ENCODE data around the gene CYP51A1. TPM values are rescaled to one million over a fixed set of nuclear protein-coding genes. Genes with fewer than 3 reads are reported as not detected.

The CYP51A1 gene
- total RNA-seq, 2 donors from 2014 or later, result 23.0 to 31.2 TPM

DNA sequence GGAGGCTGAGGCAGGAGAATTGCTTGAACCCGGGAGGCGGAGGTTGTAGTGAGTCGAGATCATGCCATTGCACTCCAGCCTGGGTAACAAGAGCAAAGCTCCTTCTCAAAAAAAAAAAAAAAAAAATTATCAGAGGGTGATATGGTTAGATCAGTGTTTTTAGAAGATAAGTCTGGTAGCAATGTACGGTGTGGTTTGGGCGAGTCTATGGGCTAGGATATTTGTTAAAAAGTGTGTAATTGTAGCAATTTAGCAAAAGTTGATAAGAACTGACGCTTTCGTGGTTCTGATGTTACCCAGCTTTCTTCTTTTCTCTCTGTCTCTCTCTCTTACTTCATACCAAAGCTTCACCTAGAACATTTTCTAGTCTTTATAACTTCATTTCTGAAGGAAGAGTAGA is 6.9 kb upstream of the CYP51A1 start:
- Histone ChIP-seq H3K27me3 (no peaks in the 10 kb centered on the region), H3K36me3 (no peaks in the 10 kb centered on the region), H3K4me3 (no peak overlapping the region), H3K27ac (no peak overlapping the region), H3K9me3 (no peaks in the 10 kb centered on the region), H3K4me1 (no peaks in the 10 kb centered on the region)
- no peak for DNase-seq (ENCODE audit: low spot score)
- TF ChIP-seq, protein P1, sequence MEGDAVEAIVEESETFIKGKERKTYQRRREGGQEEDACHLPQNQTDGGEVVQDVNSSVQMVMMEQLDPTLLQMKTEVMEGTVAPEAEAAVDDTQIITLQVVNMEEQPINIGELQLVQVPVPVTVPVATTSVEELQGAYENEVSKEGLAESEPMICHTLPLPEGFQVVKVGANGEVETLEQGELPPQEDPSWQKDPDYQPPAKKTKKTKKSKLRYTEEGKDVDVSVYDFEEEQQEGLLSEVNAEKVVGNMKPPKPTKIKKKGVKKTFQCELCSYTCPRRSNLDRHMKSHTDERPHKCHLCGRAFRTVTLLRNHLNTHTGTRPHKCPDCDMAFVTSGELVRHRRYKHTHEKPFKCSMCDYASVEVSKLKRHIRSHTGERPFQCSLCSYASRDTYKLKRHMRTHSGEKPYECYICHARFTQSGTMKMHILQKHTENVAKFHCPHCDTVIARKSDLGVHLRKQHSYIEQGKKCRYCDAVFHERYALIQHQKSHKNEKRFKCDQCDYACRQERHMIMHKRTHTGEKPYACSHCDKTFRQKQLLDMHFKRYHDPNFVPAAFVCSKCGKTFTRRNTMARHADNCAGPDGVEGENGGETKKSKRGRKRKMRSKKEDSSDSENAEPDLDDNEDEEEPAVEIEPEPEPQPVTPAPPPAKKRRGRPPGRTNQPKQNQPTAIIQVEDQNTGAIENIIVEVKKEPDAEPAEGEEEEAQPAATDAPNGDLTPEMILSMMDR (IDR thresholded peaks at IDR 0.05), result no peak

DNA sequence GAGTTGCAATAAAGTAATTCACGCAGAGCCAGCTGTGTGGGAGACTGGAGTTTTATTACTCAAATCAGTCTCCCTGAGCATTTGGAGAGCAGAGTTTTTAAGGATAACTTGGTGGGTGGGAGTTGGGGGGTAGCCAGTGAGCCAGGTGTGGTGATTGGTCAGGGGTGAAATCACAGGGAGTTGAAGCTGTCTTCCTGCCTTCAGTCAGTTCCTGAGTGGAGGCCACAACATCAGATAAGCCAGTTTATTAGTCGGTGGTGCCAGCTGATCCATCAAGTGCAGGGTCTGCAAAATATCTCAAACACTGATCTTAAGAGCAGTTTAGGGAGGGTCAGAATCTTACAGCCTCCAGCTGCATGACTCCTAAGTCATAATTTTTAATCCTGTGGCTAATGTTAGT is 3.3 kb upstream of the CYP51A1 start:
- peaks cover 0 to 18% of the 10 kb centered on the region in 2 donors for H3K4me1 ChIP-seq
- TF ChIP-seq, protein P1 (IDR thresholded peaks at IDR 0.05), result no peak
- no peak overlapping the region for H3K27ac ChIP-seq
- no peaks in the 10 kb centered on the region for H3K27me3 ChIP-seq
- H3K4me3 ChIP-seq, result no peak overlapping the region
- no peaks in the 10 kb centered on the region for H3K9me3 ChIP-seq
- no peak for DNase-seq (ENCODE audit: low spot score)
- no peaks in the 10 kb centered on the region for H3K36me3 ChIP-seq

GRCh38 chr7:92135052-92135889 is 994 bp upstream of the CYP51A1 start:
- TF ChIP-seq, protein P1 (IDR thresholded peaks at IDR 0.05), result no peak

DNA sequence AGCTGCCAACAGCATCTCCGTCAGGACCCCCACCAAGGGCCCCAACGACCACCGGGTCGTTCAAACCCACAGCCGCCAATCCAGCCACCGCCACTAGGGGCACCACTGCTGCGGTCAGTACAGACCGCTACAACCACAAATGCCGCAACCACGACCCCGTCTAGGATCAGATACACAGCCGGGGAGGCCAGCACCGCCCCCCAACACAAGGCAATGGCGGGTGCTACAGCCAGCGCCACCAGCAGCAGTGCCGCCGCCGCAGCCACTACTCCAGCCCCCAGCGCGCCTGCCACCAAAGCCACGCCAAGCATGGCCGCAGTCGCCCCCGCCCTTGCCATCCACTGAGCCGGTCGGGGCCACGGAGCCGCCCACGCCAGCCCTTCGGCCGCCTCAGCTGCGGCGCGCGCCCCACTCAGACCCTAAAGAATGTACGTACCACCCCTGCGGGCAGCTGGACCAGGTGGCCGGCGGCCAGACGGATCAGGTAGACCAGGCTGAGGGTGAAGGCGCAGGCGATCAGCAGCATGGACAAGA is 473 bp downstream of the CYP51A1 start:
- DNase-seq (ENCODE audit: low spot score), result peak; percentile 77
- Histone ChIP-seq H3K36me3 (peaks cover 4% of the 10 kb centered on the region), H3K4me3 (peak overlapping the region; percentile 79 to 99), H3K4me1 (peaks cover 0 to 25% of the 10 kb centered on the region in 2 donors), H3K27ac (peak overlapping the region; percentile 95 to 97), H3K27me3 (no peaks in the 10 kb centered on the region), H3K9me3 (no peaks in the 10 kb centered on the region)
- TF ChIP-seq, protein P1 (IDR thresholded peaks at IDR 0.05), result peak; percentile 85 to 93

More at GRCh38 chr7:92135052-92135889, 994 bp upstream of the CYP51A1 start:
- no peak for DNase-seq (ENCODE audit: low spot score)
- Histone ChIP-seq H3K4me1 (peaks cover 0 to 25% of the 10 kb centered on the region in 2 donors), H3K27me3 (no peaks in the 10 kb centered on the region), H3K9me3 (no peaks in the 10 kb centered on the region), H3K4me3 (peak overlapping the region; percentile 79 to 99), H3K36me3 (no peaks in the 10 kb centered on the region), H3K27ac (peak overlapping the region; percentile 95 to 97)

GRCh38 chr7:92133133-92133736 is 1.0 kb downstream of the CYP51A1 start:
- Histone ChIP-seq H3K36me3 (peaks cover 10% of the 10 kb centered on the region), H3K27ac (peak overlapping the region; percentile 95 to 97), H3K4me1 (peaks cover 0 to 25% of the 10 kb centered on the region in 2 donors), H3K27me3 (no peaks in the 10 kb centered on the region), H3K4me3 (peak overlapping the region; percentile 79 to 99), H3K9me3 (no peaks in the 10 kb centered on the region)
- DNase-seq (ENCODE audit: low spot score), result no peak
- TF ChIP-seq, protein P1 (IDR thresholded peaks at IDR 0.05), result no peak
